Keratinocyte (primary cell): ENCODE data around the gene ZBTB17. TPM values are rescaled to one million over a fixed set of nuclear protein-coding genes. Genes with fewer than 3 reads are reported as not detected.

ENCODE experiments used
- DNase-seq: peaks from one replicate; pipeline ENCODE4 v3.0.0-alpha.2; 2011; ENCODE audit warnings: low read depth, missing footprints, low spot score
- FAIRE-seq: peaks from 2 replicates; lab custom pipeline; 2011; peaks lifted over from hg19 to GRCh38; lab: Jason Lieb, UNC
- H2AFZ ChIP-seq: 2 replicates; pipeline ENCODE4 v1.6.0; 2012; ENCODE audit warnings: low read length, control low read depth, inconsistent platforms; ENCODE audit not compliant: control insufficient read depth
- H3K27ac ChIP-seq: 2 replicates; pipeline ENCODE4 v1.5.1; 2011; ENCODE audit warnings: low read length; ENCODE audit not compliant: control insufficient read depth, insufficient read depth
- H3K27me3 ChIP-seq: 3 replicates; pipeline ENCODE4 v1.6.0; 2011; ENCODE audit warnings: low read length; ENCODE audit not compliant: control insufficient read depth, insufficient read depth; ENCODE audit errors: extremely low read depth
- H3K36me3 ChIP-seq, 2 experiments: 2 replicates in 1 of 2; 3 replicates in 1 of 2; pipeline ENCODE4 v1.5.1; 2011; ENCODE audit warnings: low read length in 2 of 2, mild to moderate bottlenecking in 1 of 2; ENCODE audit not compliant: control insufficient read depth in 2 of 2, insufficient read depth in 2 of 2; ENCODE audit errors: extremely low read depth in 1 of 2
- H3K4me1 ChIP-seq: 3 replicates; pipeline ENCODE4 v1.5.1; 2011; ENCODE audit warnings: low read length; ENCODE audit not compliant: control insufficient read depth, insufficient read depth; ENCODE audit errors: extremely low read depth
- H3K4me2 ChIP-seq: 3 replicates; pipeline ENCODE4 v1.6.0; 2011; ENCODE audit warnings: low read depth, low read length; ENCODE audit not compliant: control insufficient read depth, insufficient read depth; ENCODE audit errors: extremely low read depth
- H3K4me3 ChIP-seq, 3 experiments: fragments of 200-600 bp in 1 of 3; sonication (generic) in 1 of 3; 2 replicates in 2 of 3; 3 replicates in 1 of 3; pipeline ENCODE4 v1.5.1; 2011 to 2016; ENCODE audit warnings: low read length in 3 of 3, mild to moderate bottlenecking in 3 of 3, control low read depth in 2 of 3, inconsistent platforms in 1 of 3, low read depth in 1 of 3, mixed read lengths in 1 of 3, mixed run types in 1 of 3, moderate library complexity in 1 of 3; ENCODE audit not compliant: control insufficient read depth in 2 of 3, insufficient read depth in 2 of 3; ENCODE audit errors: extremely low read depth in 1 of 3
- H3K79me2 ChIP-seq: 2 replicates; pipeline ENCODE4 v1.6.0; 2012; ENCODE audit warnings: low read length; ENCODE audit not compliant: control insufficient read depth, insufficient read depth
- H3K9ac ChIP-seq: 3 replicates; pipeline ENCODE4 v1.6.0; 2011; ENCODE audit warnings: low read length; ENCODE audit not compliant: control insufficient read depth, insufficient read depth; ENCODE audit errors: extremely low read depth
- H3K9me1 ChIP-seq: 3 replicates; pipeline ENCODE4 v1.6.0; 2011; ENCODE audit warnings: low read length; ENCODE audit not compliant: control insufficient read depth, insufficient read depth; ENCODE audit errors: extremely low read depth
- H3K9me3 ChIP-seq: 2 replicates; pipeline ENCODE4 v1.5.1; 2012; ENCODE audit warnings: low read depth, low read length; ENCODE audit not compliant: control insufficient read depth
- H4K20me1 ChIP-seq: 3 replicates; pipeline ENCODE4 v1.6.0; 2011; ENCODE audit warnings: low read length; ENCODE audit not compliant: control insufficient read depth, insufficient read depth; ENCODE audit errors: extremely low read depth
- EZH2 ChIP-seq: IDR thresholded peaks from one replicate; pipeline ENCODE4 v1.6.1; 2012; ENCODE audit warnings: inconsistent platforms, mild to moderate bottlenecking, low read length, moderate library complexity
- dilution Hi-C: fragments of 300-500 bp; cut with MboI; formaldehyde crosslinking; loops from one replicate; pipeline ENCODE4 v1.7.0; 2020; ENCODE audit warnings: low sequenced_read_pairs; ENCODE audit not compliant: extremely low pct_ligation_motif_present
- polyA plus RNA-seq, 5 experiments: library from polyadenylated mRNA; depleted of rRNA in 3 of 5; stranded (reverse) in 3 of 5; stranded (forward) in 1 of 5; unstranded in 1 of 5; fragments of >200 nt; gene quantifications; 1 replicate in 1 of 5; 2 replicates in 3 of 5; 3 replicates in 1 of 5; pipeline versions ENCODE4 v1.2.1 to v1.2.3, GENCODE V29; 2011 to 2012; ENCODE audit warnings: missing spikeins in 2 of 5, low read depth in 1 of 5, low replicate concordance in 1 of 5
- TF ChIP-seq, protein P1 (sequence below), 3 experiments: IDR thresholded peaks in 1 of 3; conservative IDR thresholded peaks in 1 of 3; optimal IDR thresholded peaks in 1 of 3; 2 replicates in 2 of 3; 3 replicates in 1 of 3; pipeline versions ENCODE3 to v1.5.1; 2011; ENCODE audit warnings: low read length in 3 of 3, mild to moderate bottlenecking in 3 of 3, moderate library complexity in 2 of 3, control low read depth in 1 of 3, inconsistent platforms in 1 of 3; ENCODE audit not compliant: insufficient read depth in 2 of 3; ENCODE audit errors: extremely low read depth in 1 of 3

Gene ZBTB17
- polyA plus RNA-seq, 1 donor (not counting 4 experiments of a cell fraction or from before 2014, with no cell fraction given): 18.4 TPM

DNA sequence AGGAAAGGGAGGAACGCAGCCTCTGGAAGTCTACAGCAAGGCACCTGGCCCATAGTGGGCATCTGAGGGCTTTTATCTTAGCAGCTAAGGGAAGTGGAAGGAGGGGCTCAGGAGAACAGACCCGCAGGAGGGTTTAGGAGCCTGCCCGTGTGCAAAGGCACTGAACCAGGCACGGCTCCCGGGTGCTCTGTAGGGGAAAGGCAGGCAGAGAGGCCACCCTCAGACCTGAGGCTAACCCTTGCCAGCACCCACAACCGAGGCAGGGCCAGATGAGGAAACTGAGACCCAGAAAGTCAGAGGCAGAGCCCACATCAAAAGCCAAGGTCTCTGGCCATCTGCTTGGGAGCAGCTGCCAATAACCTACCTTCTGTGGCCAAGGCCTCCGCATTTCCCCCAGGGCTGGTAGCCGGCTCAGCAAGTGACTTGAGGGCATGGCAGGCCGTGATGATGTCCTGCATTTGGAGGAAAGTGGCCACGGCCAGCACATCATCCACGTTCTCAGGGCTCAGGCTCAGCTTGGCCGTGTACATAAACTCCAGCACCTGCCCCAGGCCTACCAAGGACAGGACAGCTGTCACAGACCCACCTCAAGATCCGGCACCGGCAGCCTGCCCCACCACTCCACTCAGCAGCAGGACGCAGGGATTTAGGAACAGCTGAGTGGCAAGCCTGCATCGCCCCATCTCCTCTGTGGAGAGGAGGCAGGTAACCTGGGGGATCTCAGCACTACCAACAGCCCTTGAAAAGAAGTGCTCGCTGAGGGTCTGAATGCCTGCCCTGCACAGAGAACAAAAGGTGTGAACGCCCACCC lies 29.1 kb downstream of the ZBTB17 start:
- H3K4me1 ChIP-seq: peaks cover 42% of the 10 kb centered on the region
- peaks cover 33 to 43% of the 10 kb centered on the region in 2 experiments for H3K36me3 ChIP-seq
- no peak overlapping the region for H3K9ac ChIP-seq
- dilution Hi-C loops: no loop called here
- TF ChIP-seq, protein P1, sequence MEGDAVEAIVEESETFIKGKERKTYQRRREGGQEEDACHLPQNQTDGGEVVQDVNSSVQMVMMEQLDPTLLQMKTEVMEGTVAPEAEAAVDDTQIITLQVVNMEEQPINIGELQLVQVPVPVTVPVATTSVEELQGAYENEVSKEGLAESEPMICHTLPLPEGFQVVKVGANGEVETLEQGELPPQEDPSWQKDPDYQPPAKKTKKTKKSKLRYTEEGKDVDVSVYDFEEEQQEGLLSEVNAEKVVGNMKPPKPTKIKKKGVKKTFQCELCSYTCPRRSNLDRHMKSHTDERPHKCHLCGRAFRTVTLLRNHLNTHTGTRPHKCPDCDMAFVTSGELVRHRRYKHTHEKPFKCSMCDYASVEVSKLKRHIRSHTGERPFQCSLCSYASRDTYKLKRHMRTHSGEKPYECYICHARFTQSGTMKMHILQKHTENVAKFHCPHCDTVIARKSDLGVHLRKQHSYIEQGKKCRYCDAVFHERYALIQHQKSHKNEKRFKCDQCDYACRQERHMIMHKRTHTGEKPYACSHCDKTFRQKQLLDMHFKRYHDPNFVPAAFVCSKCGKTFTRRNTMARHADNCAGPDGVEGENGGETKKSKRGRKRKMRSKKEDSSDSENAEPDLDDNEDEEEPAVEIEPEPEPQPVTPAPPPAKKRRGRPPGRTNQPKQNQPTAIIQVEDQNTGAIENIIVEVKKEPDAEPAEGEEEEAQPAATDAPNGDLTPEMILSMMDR (optimal IDR thresholded peaks at IDR 0.05 in 1 of 3, IDR thresholded peaks at IDR 0.05 in 1 of 3, conservative IDR thresholded peaks at IDR 0.05 in 1 of 3; ENCODE audit: extremely low read depth in 1 of 3, insufficient read depth in 2 of 3, low read length in 3 of 3): no peak
- TF ChIP-seq EZH2: no peak
- no peaks in the 10 kb centered on the region for H3K9me1 ChIP-seq
- FAIRE-seq (no peak), DNase-seq (no peak)
- no peaks in the 10 kb centered on the region for H3K27me3 ChIP-seq
- H3K4me3 ChIP-seq: no peak overlapping the region
- no peaks in the 10 kb centered on the region for H4K20me1 ChIP-seq
- H3K79me2 ChIP-seq: peaks cover 21% of the 10 kb centered on the region
- H2AFZ ChIP-seq: no peak overlapping the region
- H3K9me3 ChIP-seq: no peaks in the 10 kb centered on the region
- no peak overlapping the region for H3K4me2 ChIP-seq
- no peak overlapping the region for H3K27ac ChIP-seq

DNA sequence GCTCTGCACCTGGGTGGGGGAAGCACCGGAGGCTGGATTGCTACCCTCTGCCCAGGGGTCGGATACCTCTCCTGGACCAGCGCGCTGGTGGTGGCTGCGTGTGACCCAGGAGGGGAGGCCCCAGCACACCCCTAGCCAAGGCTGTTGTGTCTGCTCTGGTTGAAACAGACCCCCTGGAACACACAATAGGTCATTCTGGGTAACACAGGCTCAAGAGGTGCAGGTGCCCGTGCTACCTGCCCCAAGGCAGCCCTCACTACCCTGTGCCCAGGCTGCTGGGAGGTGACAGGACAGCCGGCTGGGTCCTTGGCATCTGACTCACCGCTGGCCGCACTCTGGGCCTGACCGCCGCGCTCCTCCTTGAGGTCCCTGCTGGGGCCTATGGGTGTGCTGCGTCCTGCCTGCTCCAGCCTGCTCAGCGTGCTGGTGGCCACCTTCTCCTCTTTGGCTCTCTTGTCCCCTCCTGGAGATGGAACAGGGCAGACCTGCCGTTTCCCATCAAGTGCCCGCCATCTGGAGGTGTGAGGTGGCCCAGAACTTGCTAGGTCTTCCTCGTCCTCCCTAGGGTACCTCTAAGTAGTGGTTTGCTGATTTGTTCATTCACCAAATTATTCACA lies 30.0 kb downstream of the ZBTB17 start:
- Histone ChIP-seq H3K27me3 (no peaks in the 10 kb centered on the region), H3K9me1 (no peaks in the 10 kb centered on the region), H3K79me2 (peaks cover 15% of the 10 kb centered on the region), H3K9ac (no peak overlapping the region), H3K9me3 (no peaks in the 10 kb centered on the region), H3K27ac (no peak overlapping the region), H3K36me3 (peaks cover 38 to 46% of the 10 kb centered on the region in 2 experiments), H4K20me1 (no peaks in the 10 kb centered on the region), H3K4me1 (peaks cover 34% of the 10 kb centered on the region), H3K4me2 (no peak overlapping the region), H2AFZ (no peak overlapping the region), H3K4me3 (no peak overlapping the region)
- TF ChIP-seq, protein P1 (optimal IDR thresholded peaks at IDR 0.05 in 1 of 3, IDR thresholded peaks at IDR 0.05 in 1 of 3, conservative IDR thresholded peaks at IDR 0.05 in 1 of 3; ENCODE audit: extremely low read depth in 1 of 3, insufficient read depth in 2 of 3, low read length in 3 of 3): no peak
- no peak for TF ChIP-seq EZH2
- FAIRE-seq: no peak
- dilution Hi-C loops: no loop called here
- DNase-seq: no peak
